ENCODE results near the gene PCDHB8.
"Not testable (repeated sequence)": the region's sequence is repeated elsewhere in the genome, so short reads cannot be mapped to it uniquely, and the experiment has no call there.

Gene PCDHB8

GRCh38 chr5:141177577-141178191 is at the start of gene PCDHB8:
TSS of gene PCDHB8 (plus strand) at chr5:141177790. CDS start at chr5:141178035, 245 bp downstream.
- DNase-seq (ENCODE audit: low read depth, low spot score), result not testable (repeated sequence)

- no peak for DNase-seq (ENCODE audit: low read depth, low spot score)
Measured at GRCh38 chr5:141135030-141135717, 42.4 kb upstream of the PCDHB8 start, which contains the start of gene PCDHB5. TSS of gene PCDHB5 (plus strand) at chr5:141135206. CDS start at chr5:141135435, 229 bp downstream.

GRCh38 chr5:141135718-141136266 is 41.8 kb upstream of the PCDHB8 start:
- no peak for DNase-seq (ENCODE audit: low read depth, low spot score)

- not testable (repeated sequence) for DNase-seq (ENCODE audit: low read depth, low spot score)
Measured at GRCh38 chr5:141137346-141137745, 40.2 kb upstream of the PCDHB8 start.

- no peak for DNase-seq (ENCODE audit: low read depth, low spot score)
Measured at GRCh38 chr5:141149812-141150211, 27.8 kb upstream of the PCDHB8 start, which contains the start of gene PCDHB6. TSS of gene PCDHB6 (plus strand) at chr5:141150057. CDS start at chr5:141150258, 201 bp downstream.

GRCh38 chr5:141150224-141150992 is 27.2 kb upstream of the PCDHB8 start:
- no peak for DNase-seq (ENCODE audit: low read depth, low spot score)

GRCh38 chr5:141150993-141151325 is 26.6 kb upstream of the PCDHB8 start:
- no peak for DNase-seq (ENCODE audit: low read depth, low spot score)

- not testable (repeated sequence) for DNase-seq (ENCODE audit: low read depth, low spot score)
Measured at GRCh38 chr5:141151632-141152031, 26.0 kb upstream of the PCDHB8 start.

- DNase-seq (ENCODE audit: low read depth, low spot score), result not testable (repeated sequence)
Measured at GRCh38 chr5:141152096-141152495, 25.5 kb upstream of the PCDHB8 start.

- DNase-seq (ENCODE audit: low read depth, low spot score), result no peak
Measured at GRCh38 chr5:141155540-141156374, 21.8 kb upstream of the PCDHB8 start.

GRCh38 chr5:141157356-141157755 is 20.2 kb upstream of the PCDHB8 start:
- not testable (repeated sequence) for DNase-seq (ENCODE audit: low read depth, low spot score)

- DNase-seq (ENCODE audit: low read depth, low spot score), result not testable (repeated sequence)
Measured at GRCh38 chr5:141157901-141158300, 19.7 kb upstream of the PCDHB8 start.

GRCh38 chr5:141172381-141173204 is 5.0 kb upstream of the PCDHB8 start, which contains the start of gene PCDHB7:
TSS of gene PCDHB7 (plus strand) at chr5:141172644. CDS start at chr5:141172836, 192 bp downstream.
- DNase-seq (ENCODE audit: low read depth, low spot score), result no peak

- DNase-seq (ENCODE audit: low read depth, low spot score), result not testable (repeated sequence)
Measured at GRCh38 chr5:141174291-141175104, 3.1 kb upstream of the PCDHB8 start.

GRCh38 chr5:141175933-141176332 is 1.7 kb upstream of the PCDHB8 start:
- DNase-seq (ENCODE audit: low read depth, low spot score), result no peak

GRCh38 chr5:141179371-141179770 is 1.8 kb downstream of the PCDHB8 start:
- DNase-seq (ENCODE audit: low read depth, low spot score), result not testable (repeated sequence)

GRCh38 chr5:141179876-141180275 is 2.3 kb downstream of the PCDHB8 start:
- not testable (repeated sequence) for DNase-seq (ENCODE audit: low read depth, low spot score)

- no peak for DNase-seq (ENCODE audit: low read depth, low spot score)
Measured at GRCh38 chr5:141180313-141180712, 2.7 kb downstream of the PCDHB8 start.

GRCh38 chr5:141182248-141182647 is 4.7 kb downstream of the PCDHB8 start, which contains the start of gene PCDHB16:
TSS of gene PCDHB16 (plus strand) at chr5:141182387. CDS start at chr5:141182560, 173 bp downstream.
- DNase-seq (ENCODE audit: low read depth, low spot score), result peak; percentile 52
